SK-N-SH (cell line): Measurements from ENCODE around the gene ASH1L.

Experiments
- CHD2 ChIP-seq: fragments of 150-350 bp; IDR thresholded peaks from 2 replicates; pipeline ENCODE4 v1.6.1; 2018; ENCODE audit warnings: low read length; ENCODE audit not compliant: partially characterized antibody
- EZH2phosphoT487 ChIP-seq: fragments of 200-600 bp; sonication (generic); IDR thresholded peaks from 2 replicates; pipeline ENCODE4 v1.6.1; 2017; ENCODE audit warnings: low read depth, mixed run types, mild to moderate bottlenecking, antibody characterized with exemption, moderate library complexity, borderline replicate concordance
- MXI1 ChIP-seq: IDR thresholded peaks from 2 replicates; pipeline ENCODE4 v1.6.1; 2012; ENCODE audit warnings: mild to moderate bottlenecking, low read depth, low read length, improper control_type of control experiment
- RAD21 ChIP-seq: IDR thresholded peaks from 2 replicates; pipeline ENCODE4 v1.6.1; 2012; ENCODE audit warnings: mild to moderate bottlenecking, low read length
- SMC3 ChIP-seq: IDR thresholded peaks from 2 replicates; pipeline ENCODE4 v1.6.1; 2012; ENCODE audit warnings: low read depth, low read length, improper control_type of control experiment
- TAF1 ChIP-seq: IDR thresholded peaks from 2 replicates; pipeline ENCODE4 v1.6.1; 2012; ENCODE audit warnings: low read depth, mild to moderate bottlenecking, low read length, moderate library complexity, borderline replicate concordance
- TF ChIP-seq, protein P1 (sequence below): IDR thresholded peaks from 2 replicates; pipeline ENCODE4 v1.4.0; 2012; ENCODE audit warnings: low read depth, borderline replicate concordance
- TF ChIP-seq, protein P2 (sequence below): fragments of 200-600 bp; sonication (generic); IDR thresholded peaks from 2 replicates; pipeline ENCODE4 v1.6.1; 2017; ENCODE audit warnings: antibody characterized with exemption, mild to moderate bottlenecking, moderate library complexity
- TF ChIP-seq, protein P3 (sequence below): fragments of 150-350 bp; IDR thresholded peaks from 2 replicates; pipeline ENCODE4 v1.6.1; 2017; ENCODE audit warnings: antibody characterized with exemption, low read length, low read depth, borderline replicate concordance
- TF ChIP-seq, protein P4 (sequence below): IDR thresholded peaks from 2 replicates; pipeline ENCODE4 v1.4.0; 2012; ENCODE audit warnings: low read depth

DNA sequence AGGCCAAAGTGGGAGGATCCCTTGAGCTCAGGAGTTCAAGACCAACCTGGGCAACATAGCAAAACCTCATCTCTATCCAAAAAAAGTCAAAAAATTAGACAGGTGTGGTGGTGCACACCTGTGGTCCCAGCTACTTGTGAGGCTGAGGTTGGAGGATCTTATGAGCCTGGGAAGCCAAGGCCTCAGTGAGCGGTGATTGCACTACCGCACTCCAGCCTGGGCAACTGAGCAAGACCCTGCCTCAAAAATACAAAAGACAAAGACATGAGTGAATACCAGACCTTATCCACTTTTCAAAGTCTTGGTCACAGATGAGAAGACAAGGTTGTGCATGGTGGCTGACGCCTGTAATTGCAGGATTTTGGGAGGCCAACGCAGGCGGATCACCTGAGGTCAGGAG, 34.3 kb upstream of the ASH1L start:
- TF ChIP-seq TAF1, result no peak
- TF ChIP-seq CHD2, result no peak
- no peak for TF ChIP-seq EZH2phosphoT487
- TF ChIP-seq, protein P1, sequence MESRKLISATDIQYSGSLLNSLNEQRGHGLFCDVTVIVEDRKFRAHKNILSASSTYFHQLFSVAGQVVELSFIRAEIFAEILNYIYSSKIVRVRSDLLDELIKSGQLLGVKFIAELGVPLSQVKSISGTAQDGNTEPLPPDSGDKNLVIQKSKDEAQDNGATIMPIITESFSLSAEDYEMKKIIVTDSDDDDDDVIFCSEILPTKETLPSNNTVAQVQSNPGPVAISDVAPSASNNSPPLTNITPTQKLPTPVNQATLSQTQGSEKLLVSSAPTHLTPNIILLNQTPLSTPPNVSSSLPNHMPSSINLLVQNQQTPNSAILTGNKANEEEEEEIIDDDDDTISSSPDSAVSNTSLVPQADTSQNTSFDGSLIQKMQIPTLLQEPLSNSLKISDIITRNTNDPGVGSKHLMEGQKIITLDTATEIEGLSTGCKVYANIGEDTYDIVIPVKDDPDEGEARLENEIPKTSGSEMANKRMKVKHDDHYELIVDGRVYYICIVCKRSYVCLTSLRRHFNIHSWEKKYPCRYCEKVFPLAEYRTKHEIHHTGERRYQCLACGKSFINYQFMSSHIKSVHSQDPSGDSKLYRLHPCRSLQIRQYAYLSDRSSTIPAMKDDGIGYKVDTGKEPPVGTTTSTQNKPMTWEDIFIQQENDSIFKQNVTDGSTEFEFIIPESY, result no peak
- TF ChIP-seq SMC3, result no peak
- TF ChIP-seq, protein P2, sequence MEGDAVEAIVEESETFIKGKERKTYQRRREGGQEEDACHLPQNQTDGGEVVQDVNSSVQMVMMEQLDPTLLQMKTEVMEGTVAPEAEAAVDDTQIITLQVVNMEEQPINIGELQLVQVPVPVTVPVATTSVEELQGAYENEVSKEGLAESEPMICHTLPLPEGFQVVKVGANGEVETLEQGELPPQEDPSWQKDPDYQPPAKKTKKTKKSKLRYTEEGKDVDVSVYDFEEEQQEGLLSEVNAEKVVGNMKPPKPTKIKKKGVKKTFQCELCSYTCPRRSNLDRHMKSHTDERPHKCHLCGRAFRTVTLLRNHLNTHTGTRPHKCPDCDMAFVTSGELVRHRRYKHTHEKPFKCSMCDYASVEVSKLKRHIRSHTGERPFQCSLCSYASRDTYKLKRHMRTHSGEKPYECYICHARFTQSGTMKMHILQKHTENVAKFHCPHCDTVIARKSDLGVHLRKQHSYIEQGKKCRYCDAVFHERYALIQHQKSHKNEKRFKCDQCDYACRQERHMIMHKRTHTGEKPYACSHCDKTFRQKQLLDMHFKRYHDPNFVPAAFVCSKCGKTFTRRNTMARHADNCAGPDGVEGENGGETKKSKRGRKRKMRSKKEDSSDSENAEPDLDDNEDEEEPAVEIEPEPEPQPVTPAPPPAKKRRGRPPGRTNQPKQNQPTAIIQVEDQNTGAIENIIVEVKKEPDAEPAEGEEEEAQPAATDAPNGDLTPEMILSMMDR, result no peak
- TF ChIP-seq RAD21, result no peak
- TF ChIP-seq MXI1, result no peak
- TF ChIP-seq, protein P3, sequence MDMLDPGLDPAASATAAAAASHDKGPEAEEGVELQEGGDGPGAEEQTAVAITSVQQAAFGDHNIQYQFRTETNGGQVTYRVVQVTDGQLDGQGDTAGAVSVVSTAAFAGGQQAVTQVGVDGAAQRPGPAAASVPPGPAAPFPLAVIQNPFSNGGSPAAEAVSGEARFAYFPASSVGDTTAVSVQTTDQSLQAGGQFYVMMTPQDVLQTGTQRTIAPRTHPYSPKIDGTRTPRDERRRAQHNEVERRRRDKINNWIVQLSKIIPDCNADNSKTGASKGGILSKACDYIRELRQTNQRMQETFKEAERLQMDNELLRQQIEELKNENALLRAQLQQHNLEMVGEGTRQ, result no peak
- TF ChIP-seq, protein P4, sequence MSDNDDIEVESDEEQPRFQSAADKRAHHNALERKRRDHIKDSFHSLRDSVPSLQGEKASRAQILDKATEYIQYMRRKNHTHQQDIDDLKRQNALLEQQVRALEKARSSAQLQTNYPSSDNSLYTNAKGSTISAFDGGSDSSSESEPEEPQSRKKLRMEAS, result no peak
